Adrenal gland (tissue), 5 donors: ENCODE results near the gene HEXA.

Source experiments
- CTCF ChIP-seq, 6 experiments: fragments of 450-650 bp in 4 of 6; fragments of 200-600 bp in 2 of 6; sonication (generic) in 1 of 6; IDR thresholded peaks; 1 replicate in 5 of 6; 2 replicates in 1 of 6; pipeline versions ENCODE4 v1.5.1 to v1.8.0; 2016 to 2021; ENCODE audit warnings: antibody characterized with exemption in 6 of 6, mild to moderate bottlenecking in 2 of 6, moderate library complexity in 1 of 6
- POLR2A ChIP-seq, 2 donors: fragments of 450-650 bp; IDR thresholded peaks; one replicate each; pipeline ENCODE4 v1.6.1; 2017; ENCODE audit warnings: antibody characterized with exemption in 2 of 2, mild to moderate bottlenecking in 2 of 2, moderate library complexity in 1 of 2
- donor health status: DM: no; HTN: no; CAD: no.

- TF ChIP-seq CTCF (IDR thresholded peaks at IDR 0.05) (no peak), POLR2A (IDR thresholded peaks at IDR 0.05) (no peak)
Measured at GRCh38 chr15:72323752-72324151, 52.1 kb downstream of the HEXA start.
